Lower leg skin (tissue), 4 donors: ENCODE data around the gene RNF186. TPM values are rescaled to one million over a fixed set of nuclear protein-coding genes. Genes with fewer than 3 reads are reported as not detected.

ENCODE experiments used
- DNase-seq, 2 donors: peaks; one replicate each; pipeline ENCODE4 v3.0.0-alpha.2; 2019; ENCODE audit warnings: low spot score in 2 of 2
- H3K4me3 ChIP-seq: fragments of 200-600 bp; sonication (generic); 2 replicates; pipeline ENCODE4 v1.5.1; 2017; ENCODE audit warnings: mild to moderate bottlenecking, low read depth; ENCODE audit not compliant: poor library complexity, severe bottlenecking
- POLR2A ChIP-seq, 2 donors: fragments of 450-650 bp; IDR thresholded peaks; one replicate each; pipeline ENCODE4 v1.6.1; 2016 to 2017; ENCODE audit warnings: antibody characterized with exemption in 2 of 2, mild to moderate bottlenecking in 1 of 2, moderate library complexity in 1 of 2
- WGBS, 2 donors: methylation state at CpG; one replicate each; pipeline ENCODE4 v1.1.5; 2018; 5-methylcytosine and 5-hydroxymethylcytosine counted together
- intact Hi-C: fragments of 100-400 bp; cut with DNase I; formaldehyde crosslinking; loops from one replicate; pipeline ENCODE4 v1.15.0; 2023; ENCODE audit warnings: low total_unique reads
- total RNA-seq, 4 donors: library from RNA; depleted of rRNA; stranded (reverse); fragments of >200 nt; gene quantifications; one replicate each; pipeline ENCODE4 v1.1.0, GENCODE V29; 2016
- TF ChIP-seq, protein P1 (sequence below), 3 donors: fragments of 450-650 bp; IDR thresholded peaks; one replicate each; pipeline ENCODE4 v1.5.1; 2016; ENCODE audit warnings: antibody characterized with exemption in 3 of 3, mild to moderate bottlenecking in 3 of 3, moderate library complexity in 2 of 3

RNF186 gene, protein sequence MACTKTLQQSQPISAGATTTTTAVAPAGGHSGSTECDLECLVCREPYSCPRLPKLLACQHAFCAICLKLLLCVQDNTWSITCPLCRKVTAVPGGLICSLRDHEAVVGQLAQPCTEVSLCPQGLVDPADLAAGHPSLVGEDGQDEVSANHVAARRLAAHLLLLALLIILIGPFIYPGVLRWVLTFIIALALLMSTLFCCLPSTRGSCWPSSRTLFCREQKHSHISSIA
- total RNA-seq: under 1 TPM in 1 of 4 donors, not detected in 3; 0.19 TPM

DNA sequence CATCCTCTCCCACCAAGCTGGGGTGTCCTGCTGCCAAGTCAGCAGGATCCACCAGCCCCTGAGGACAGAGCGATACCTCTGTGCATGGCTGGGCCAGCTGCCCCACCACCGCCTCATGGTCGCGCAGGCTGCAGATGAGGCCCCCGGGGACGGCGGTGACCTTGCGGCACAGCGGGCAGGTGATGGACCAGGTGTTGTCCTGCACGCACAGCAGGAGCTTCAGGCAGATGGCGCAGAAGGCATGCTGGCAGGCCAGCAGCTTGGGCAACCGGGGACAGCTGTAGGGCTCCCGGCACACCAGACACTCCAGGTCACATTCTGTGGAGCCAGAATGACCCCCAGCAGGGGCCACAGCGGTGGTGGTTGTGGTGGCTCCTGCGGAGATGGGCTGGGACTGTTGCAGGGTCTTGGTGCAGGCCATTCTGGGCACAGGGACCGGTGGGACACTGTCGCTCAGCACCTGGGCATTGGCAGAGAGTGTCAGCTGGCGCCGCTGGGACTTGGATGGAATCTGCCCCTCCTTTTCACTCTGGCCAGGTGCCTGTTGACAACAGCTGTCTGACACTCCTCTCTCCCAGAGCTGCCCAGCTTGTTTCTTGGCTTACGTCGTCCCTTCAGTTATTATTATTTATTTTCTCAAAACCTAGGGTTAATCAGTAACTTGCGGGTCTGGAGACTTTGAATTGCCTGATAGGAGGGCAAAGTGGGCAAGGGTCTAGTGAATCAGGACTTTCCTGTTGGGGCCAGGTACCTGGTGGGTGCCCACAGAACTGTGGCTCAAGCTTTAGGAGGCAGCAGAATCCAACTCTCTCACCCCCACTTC, at the start of gene RNF186:
Gene RNF186, minus strand, starts transcription at position 603 of the 823 bp plus-strand sequence. Its CDS starts 182 bp downstream, at position 421.
- TF ChIP-seq POLR2A (IDR thresholded peaks at IDR 0.05): no peak
- TF ChIP-seq, protein P1, sequence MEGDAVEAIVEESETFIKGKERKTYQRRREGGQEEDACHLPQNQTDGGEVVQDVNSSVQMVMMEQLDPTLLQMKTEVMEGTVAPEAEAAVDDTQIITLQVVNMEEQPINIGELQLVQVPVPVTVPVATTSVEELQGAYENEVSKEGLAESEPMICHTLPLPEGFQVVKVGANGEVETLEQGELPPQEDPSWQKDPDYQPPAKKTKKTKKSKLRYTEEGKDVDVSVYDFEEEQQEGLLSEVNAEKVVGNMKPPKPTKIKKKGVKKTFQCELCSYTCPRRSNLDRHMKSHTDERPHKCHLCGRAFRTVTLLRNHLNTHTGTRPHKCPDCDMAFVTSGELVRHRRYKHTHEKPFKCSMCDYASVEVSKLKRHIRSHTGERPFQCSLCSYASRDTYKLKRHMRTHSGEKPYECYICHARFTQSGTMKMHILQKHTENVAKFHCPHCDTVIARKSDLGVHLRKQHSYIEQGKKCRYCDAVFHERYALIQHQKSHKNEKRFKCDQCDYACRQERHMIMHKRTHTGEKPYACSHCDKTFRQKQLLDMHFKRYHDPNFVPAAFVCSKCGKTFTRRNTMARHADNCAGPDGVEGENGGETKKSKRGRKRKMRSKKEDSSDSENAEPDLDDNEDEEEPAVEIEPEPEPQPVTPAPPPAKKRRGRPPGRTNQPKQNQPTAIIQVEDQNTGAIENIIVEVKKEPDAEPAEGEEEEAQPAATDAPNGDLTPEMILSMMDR (IDR thresholded peaks at IDR 0.05): no peak
- no peak for DNase-seq
- intact Hi-C loops: no loop called here

DNA sequence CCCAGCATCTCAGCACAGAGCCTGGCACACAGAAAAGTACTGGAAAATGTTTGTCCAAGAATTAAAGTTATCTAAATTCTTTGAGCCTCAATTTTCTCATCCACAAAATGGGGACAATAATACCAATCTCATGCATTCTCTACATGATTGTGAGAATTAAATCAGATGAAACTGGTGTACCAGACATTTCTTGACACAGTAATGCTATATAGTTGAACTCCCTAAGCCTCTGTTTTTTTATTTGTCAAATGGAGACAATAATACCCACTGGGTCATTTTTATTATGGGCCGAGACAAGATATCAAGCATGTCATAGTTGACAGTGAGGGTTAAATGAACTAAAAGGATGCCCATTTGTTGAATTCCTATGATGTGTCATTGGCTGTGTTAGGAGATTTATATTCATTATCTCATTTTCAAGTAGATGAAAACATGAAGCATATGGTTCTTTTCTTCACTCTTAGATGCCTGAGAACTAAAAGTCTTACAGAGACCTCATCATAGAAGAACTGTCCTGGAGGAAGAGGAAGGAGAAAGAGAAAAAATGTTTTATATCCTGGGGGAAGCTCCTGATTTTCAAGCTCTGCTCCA, 49.6 kb upstream of the RNF186 start:
- intact Hi-C loops: no loop called here
- WGBS, 2 donors: 90 to 98% methylated on average over 1 of the region's 1 CpG
- H3K4me3 ChIP-seq: no peak overlapping the region
- TF ChIP-seq POLR2A (IDR thresholded peaks at IDR 0.05): no peak
- TF ChIP-seq, protein P1 (IDR thresholded peaks at IDR 0.05): no peak
- no peak for DNase-seq

More for the DNA sequence above, at the start of gene RNF186:
- WGBS, 2 donors: 71 to 72% methylated on average over 21 to 22 of the region's 22 CpGs
- no peak within 1 kb of the TSS for H3K4me3 ChIP-seq

DNA sequence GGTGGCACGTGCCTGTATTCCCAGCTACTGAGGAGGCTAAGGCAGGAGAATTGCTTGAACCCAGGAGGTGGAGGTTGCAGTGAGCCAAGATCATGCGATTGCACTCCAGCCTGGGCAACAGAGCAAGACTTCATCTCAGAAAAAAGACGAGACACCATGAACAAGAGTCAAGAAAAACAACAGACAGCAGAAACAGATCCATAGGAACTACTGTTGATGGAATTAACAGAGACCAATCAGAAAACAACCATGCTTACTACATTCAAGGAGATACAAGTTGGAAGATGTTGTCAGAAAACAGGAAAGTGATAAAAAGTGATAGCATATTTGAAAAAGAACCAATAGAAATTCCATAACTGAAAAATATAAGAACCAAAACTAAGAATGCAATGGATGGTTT, 47.9 kb upstream of the RNF186 start:
- H3K4me3 ChIP-seq: no peak overlapping the region
- whole genome bisulfite sequencing, 2 donors: 86 to 89% methylated on average over 3 of the region's 3 CpGs
- intact Hi-C loops: no loop called here
- DNase-seq: no peak
- no peak for TF ChIP-seq POLR2A (IDR thresholded peaks at IDR 0.05)
- TF ChIP-seq, protein P1 (IDR thresholded peaks at IDR 0.05): no peak

DNA sequence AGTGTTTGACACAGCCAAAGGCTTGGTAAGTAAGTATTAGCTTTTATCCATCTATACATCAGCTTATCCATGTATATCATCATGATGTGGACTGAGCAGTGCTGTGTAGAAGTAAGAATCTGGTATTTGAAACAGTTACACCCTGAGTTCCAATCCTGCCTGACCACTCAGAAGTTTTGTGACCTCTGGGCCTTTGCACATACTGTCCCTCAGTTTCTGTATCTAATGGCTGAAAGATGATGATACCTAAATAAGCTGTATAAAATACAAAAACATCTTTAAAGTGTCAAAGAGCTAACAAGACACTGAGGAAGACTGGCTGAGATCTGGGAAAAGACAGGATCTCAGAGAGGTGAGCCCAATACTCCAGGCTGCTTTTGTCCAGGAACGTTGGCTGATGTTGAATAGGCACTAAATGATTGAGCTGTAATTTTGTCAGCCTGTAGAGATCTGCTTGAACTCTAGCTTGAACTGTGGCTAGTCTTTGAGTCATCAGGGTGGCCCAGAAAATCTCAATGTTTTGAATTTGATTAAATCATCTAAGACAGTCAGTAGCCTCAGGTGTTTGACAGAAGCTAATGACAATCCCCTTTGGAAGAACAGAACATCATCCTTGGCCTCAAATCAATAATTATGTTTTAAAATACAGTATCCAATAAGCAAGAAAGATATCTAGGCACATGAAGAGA, 46.9 kb upstream of the RNF186 start:
- WGBS, 2 donors: 52 to 57% methylated on average over 1 of the region's 1 CpG
- DNase-seq: no peak
- no peak overlapping the region for H3K4me3 ChIP-seq
- TF ChIP-seq, protein P1 (IDR thresholded peaks at IDR 0.05): no peak
- TF ChIP-seq POLR2A (IDR thresholded peaks at IDR 0.05): no peak
- intact Hi-C loops: no loop called here

DNA sequence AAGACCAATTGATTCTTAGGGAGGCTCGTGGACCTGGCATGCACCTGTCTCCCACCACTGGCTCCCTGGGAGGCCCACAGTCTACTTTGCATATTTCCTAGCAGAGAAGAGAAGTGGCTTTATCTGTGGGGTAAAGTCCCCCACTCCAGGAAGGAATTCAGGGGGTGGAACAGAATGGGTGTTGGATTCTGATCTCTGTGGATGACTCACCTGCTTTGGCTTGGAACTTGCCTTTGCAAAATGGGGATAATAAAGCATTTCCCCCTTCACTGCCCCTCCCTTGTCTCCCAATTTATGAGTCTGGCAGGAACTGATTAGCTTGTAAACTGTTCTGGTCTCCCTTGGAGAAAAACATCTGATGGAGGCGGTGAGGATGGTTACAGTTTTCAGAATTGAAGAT, 46.0 kb upstream of the RNF186 start:
- no peak overlapping the region for H3K4me3 ChIP-seq
- intact Hi-C loops: no loop called here
- no peak for TF ChIP-seq POLR2A (IDR thresholded peaks at IDR 0.05)
- TF ChIP-seq, protein P1 (IDR thresholded peaks at IDR 0.05): no peak
- 30 to 34% methylated on average over 2 of the region's 2 CpGs for WGBS, 2 donors
- no peak for DNase-seq
